Breast epithelium (tissue), 4 donors: Measurements from ENCODE around the gene RBM39. TPM values are rescaled to one million over a fixed set of nuclear protein-coding genes. Genes with fewer than 3 reads are reported as not detected.
"Not testable (repeated sequence)": the region's sequence is repeated elsewhere in the genome, so short reads cannot be mapped to it uniquely, and the experiment has no call there.

Experiments used
- DNase-seq, 2 donors: peaks; one replicate each; pipeline ENCODE4 v3.0.0-alpha.2; 2019; ENCODE audit warnings: low spot score in 2 of 2
- H3K27ac ChIP-seq, 2 donors: fragments of 200-600 bp; sonication (generic) in 1 of 2; one replicate each; pipeline ENCODE4 v1.5.1; 2016 to 2019; ENCODE audit warnings: mild to moderate bottlenecking in 1 of 2
- H3K27me3 ChIP-seq, 2 donors: fragments of 200-600 bp; sonication (generic) in 1 of 2; one replicate each; pipeline versions ENCODE4 v1.5.1 to v1.6.0; 2017 to 2019; ENCODE audit warnings: control low read depth in 1 of 2, mild to moderate bottlenecking in 1 of 2
- H3K36me3 ChIP-seq: fragments of 200-600 bp; one replicate; pipeline ENCODE4 v1.5.1; 2019
- H3K4me1 ChIP-seq, 2 donors: fragments of 200-600 bp; sonication (generic); one replicate each; pipeline ENCODE4 v1.5.1; 2016 to 2019; ENCODE audit warnings: control low read depth in 1 of 2
- H3K4me3 ChIP-seq, 3 donors: fragments of 200-600 bp; sonication (generic); 1 replicate in 2 of 3; 2 replicates in 1 of 3; pipeline ENCODE4 v1.5.1; 2016 to 2019; ENCODE audit warnings: mild to moderate bottlenecking in 3 of 3, moderate library complexity in 2 of 3
- H3K9me3 ChIP-seq, 2 donors: fragments of 200-600 bp; sonication (generic) in 1 of 2; one replicate each; pipeline ENCODE4 v1.5.1; 2016 to 2019; ENCODE audit warnings: control low read depth in 1 of 2
- CTCF ChIP-seq, 3 donors: fragments of 450-650 bp; IDR thresholded peaks; one replicate each; pipeline ENCODE4 v1.5.1; 2016 to 2017; ENCODE audit warnings: antibody characterized with exemption in 3 of 3, mild to moderate bottlenecking in 3 of 3, moderate library complexity in 3 of 3
- POLR2A ChIP-seq: fragments of 450-650 bp; IDR thresholded peaks from one replicate; pipeline ENCODE4 v1.6.1; 2016; ENCODE audit warnings: antibody characterized with exemption, mild to moderate bottlenecking, moderate library complexity
- POLR2AphosphoS5 ChIP-seq, 3 donors: sonication (generic); formaldehyde crosslinking; IDR thresholded peaks; one replicate each; pipeline ENCODE4 v1.6.1; 2017; ENCODE audit warnings: antibody characterized with exemption in 3 of 3
- intact Hi-C: fragments of 100-400 bp; cut with DNase I; formaldehyde crosslinking; loops from one replicate; pipeline ENCODE4 v1.15.1; 2023; ENCODE audit warnings: low total_unique reads
- total RNA-seq, 3 donors: library from RNA; depleted of rRNA; stranded (reverse); fragments of >200 nt; gene quantifications; one replicate each; pipeline ENCODE4 v1.1.0, GENCODE V29; 2016

Gene RBM39
- total RNA-seq, 3 donors from 2014 or later: 305 to 660 (median 527) TPM

- no peaks in the 10 kb centered on the region for H3K9me3 ChIP-seq
- intact Hi-C loops: no loop called here
- no peaks in the 10 kb centered on the region for H3K36me3 ChIP-seq
- TF ChIP-seq POLR2A (no peak), POLR2AphosphoS5 (IDR thresholded peaks at IDR 0.05) (no peak), CTCF (IDR thresholded peaks at IDR 0.05) (no peak)
- no peak for DNase-seq
- H3K4me1 ChIP-seq: no peaks in the 10 kb centered on the region
- no peaks in the 10 kb centered on the region for H3K27me3 ChIP-seq
- H3K27ac ChIP-seq: peak overlapping the region in 1 of 2 donors; percentile 36
- H3K4me3 ChIP-seq: no peak overlapping the region
These were observed 20.4 kb upstream of the RBM39 start for GRCh38 chr20:35762461-35762860.

GRCh38 chr20:35761548-35761947, 19.5 kb upstream of the RBM39 start:
- H3K9me3 ChIP-seq, H3K4me1 ChIP-seq, DNase-seq, H3K4me3 ChIP-seq, intact Hi-C loops, H3K36me3 ChIP-seq, H3K27ac ChIP-seq, H3K27me3 ChIP-seq: not testable (repeated sequence)

GRCh38 chr20:35757098-35757705, 15.1 kb upstream of the RBM39 start:
- Histone ChIP-seq H3K9me3 (no peaks in the 10 kb centered on the region), H3K27me3 (no peaks in the 10 kb centered on the region), H3K27ac (no peak overlapping the region), H3K4me3 (no peak overlapping the region), H3K36me3 (no peaks in the 10 kb centered on the region), H3K4me1 (no peaks in the 10 kb centered on the region)
- intact Hi-C loops: no loop called here
- DNase-seq: no peak
- TF ChIP-seq POLR2AphosphoS5 (IDR thresholded peaks at IDR 0.05) (no peak), POLR2A (no peak), CTCF (IDR thresholded peaks at IDR 0.05) (no peak)

GRCh38 chr20:35756404-35756803, 14.3 kb upstream of the RBM39 start:
- H3K36me3 ChIP-seq: no peaks in the 10 kb centered on the region
- intact Hi-C loops: no loop called here
- H3K4me3 ChIP-seq: no peak overlapping the region
- H3K27ac ChIP-seq: no peak overlapping the region
- no peaks in the 10 kb centered on the region for H3K27me3 ChIP-seq
- no peaks in the 10 kb centered on the region for H3K9me3 ChIP-seq
- no peaks in the 10 kb centered on the region for H3K4me1 ChIP-seq
- TF ChIP-seq POLR2AphosphoS5 (IDR thresholded peaks at IDR 0.05) (no peak), POLR2A (no peak), CTCF (IDR thresholded peaks at IDR 0.05) (no peak)
- no peak for DNase-seq

GRCh38 chr20:35750611-35751010, 8.6 kb upstream of the RBM39 start:
- H3K4me3 ChIP-seq: no peak overlapping the region
- no peak for TF ChIP-seq CTCF (IDR thresholded peaks at IDR 0.05)
- no peak for TF ChIP-seq POLR2AphosphoS5 (IDR thresholded peaks at IDR 0.05)
- TF ChIP-seq POLR2A: no peak
- intact Hi-C loops: no loop called here

GRCh38 chr20:35744492-35744841, 2.4 kb upstream of the RBM39 start:
- DNase-seq: peak in 1 of 2 donors; percentile 15
- H3K36me3 ChIP-seq, H3K4me3 ChIP-seq, H3K4me1 ChIP-seq, intact Hi-C loops, H3K27ac ChIP-seq, H3K27me3 ChIP-seq, H3K9me3 ChIP-seq: not testable (repeated sequence)

More at GRCh38 chr20:35750611-35751010, 8.6 kb upstream of the RBM39 start:
- no peaks in the 10 kb centered on the region for H3K36me3 ChIP-seq
- H3K9me3 ChIP-seq: no peaks in the 10 kb centered on the region
- DNase-seq: no peak
- H3K27me3 ChIP-seq: no peaks in the 10 kb centered on the region
- H3K4me1 ChIP-seq: no peaks in the 10 kb centered on the region
- no peak overlapping the region for H3K27ac ChIP-seq
